ENCODE data around the gene MED12L.

The MED12L gene

GRCh38 chr3:151330379-151330778 lies 244.9 kb downstream of the MED12L start:
- DNase-seq = no peak

GRCh38 chr3:151330899-151331298 lies 245.4 kb downstream of the MED12L start:
- DNase-seq = no peak

GRCh38 chr3:151331696-151332095 lies 246.2 kb downstream of the MED12L start:
- DNase-seq = no peak

- DNase-seq = no peak
Observed at GRCh38 chr3:151345859-151346258, 260.4 kb downstream of the MED12L start.

GRCh38 chr3:151346292-151346691 lies 260.8 kb downstream of the MED12L start:
- no peak for DNase-seq

- no peak for DNase-seq
Observed at GRCh38 chr3:151347432-151347831, 262.0 kb downstream of the MED12L start.

GRCh38 chr3:151350656-151351055 lies 265.2 kb downstream of the MED12L start:
- no peak for DNase-seq

- no peak for DNase-seq
Observed at GRCh38 chr3:151351219-151351618, 265.8 kb downstream of the MED12L start.

- DNase-seq = no peak
Observed at GRCh38 chr3:151351648-151352047, 266.2 kb downstream of the MED12L start.

- DNase-seq = no peak
Observed at GRCh38 chr3:151356794-151357462, 271.5 kb downstream of the MED12L start.

GRCh38 chr3:151357463-151357850 lies 272.0 kb downstream of the MED12L start:
- DNase-seq = no peak

- no peak for DNase-seq
Observed at GRCh38 chr3:151362751-151363174, 277.3 kb downstream of the MED12L start.

GRCh38 chr3:151366993-151367392 lies 281.5 kb downstream of the MED12L start:
- no peak for DNase-seq

- no peak for DNase-seq
Observed at GRCh38 chr3:151367448-151367847, 282.0 kb downstream of the MED12L start.

- DNase-seq = no peak
Observed at GRCh38 chr3:151371526-151371925, 286.1 kb downstream of the MED12L start.

GRCh38 chr3:151372063-151372820 lies 286.8 kb downstream of the MED12L start:
- no peak for DNase-seq

- no peak for DNase-seq
Observed at GRCh38 chr3:151377768-151378385, 292.4 kb downstream of the MED12L start.

- no peak for DNase-seq
Observed at GRCh38 chr3:151379083-151379734, 293.7 kb downstream of the MED12L start.

GRCh38 chr3:151382671-151383070 lies 297.2 kb downstream of the MED12L start:
- no peak for DNase-seq

- no peak for DNase-seq
Observed at GRCh38 chr3:151383111-151383510, 297.6 kb downstream of the MED12L start.

- DNase-seq = no peak
Observed at GRCh38 chr3:151383956-151384355, 298.5 kb downstream of the MED12L start.

GRCh38 chr3:151384741-151385174 lies 299.3 kb downstream of the MED12L start, which contains the start of gene P2RY12:
Gene P2RY12, minus strand, starts transcription at chr3:151384753. Its CDS starts 45,908 bp downstream, at chr3:151338845.
- DNase-seq = no peak

GRCh38 chr3:151386056-151386455 lies 300.6 kb downstream of the MED12L start:
- DNase-seq = no peak
